ENCODE data around the gene TMEM208. TPM values are rescaled to one million over a fixed set of nuclear protein-coding genes. Genes with fewer than 3 reads are reported as not detected.
A peak's percentile ranks its signal among the peaks of the same experiment; 100 is the strongest.

The TMEM208 gene
- polyA plus RNA-seq, 2 of the 4 experiments (the other 2 are of a cell fraction) = 73.5 to 114 TPM

DNA sequence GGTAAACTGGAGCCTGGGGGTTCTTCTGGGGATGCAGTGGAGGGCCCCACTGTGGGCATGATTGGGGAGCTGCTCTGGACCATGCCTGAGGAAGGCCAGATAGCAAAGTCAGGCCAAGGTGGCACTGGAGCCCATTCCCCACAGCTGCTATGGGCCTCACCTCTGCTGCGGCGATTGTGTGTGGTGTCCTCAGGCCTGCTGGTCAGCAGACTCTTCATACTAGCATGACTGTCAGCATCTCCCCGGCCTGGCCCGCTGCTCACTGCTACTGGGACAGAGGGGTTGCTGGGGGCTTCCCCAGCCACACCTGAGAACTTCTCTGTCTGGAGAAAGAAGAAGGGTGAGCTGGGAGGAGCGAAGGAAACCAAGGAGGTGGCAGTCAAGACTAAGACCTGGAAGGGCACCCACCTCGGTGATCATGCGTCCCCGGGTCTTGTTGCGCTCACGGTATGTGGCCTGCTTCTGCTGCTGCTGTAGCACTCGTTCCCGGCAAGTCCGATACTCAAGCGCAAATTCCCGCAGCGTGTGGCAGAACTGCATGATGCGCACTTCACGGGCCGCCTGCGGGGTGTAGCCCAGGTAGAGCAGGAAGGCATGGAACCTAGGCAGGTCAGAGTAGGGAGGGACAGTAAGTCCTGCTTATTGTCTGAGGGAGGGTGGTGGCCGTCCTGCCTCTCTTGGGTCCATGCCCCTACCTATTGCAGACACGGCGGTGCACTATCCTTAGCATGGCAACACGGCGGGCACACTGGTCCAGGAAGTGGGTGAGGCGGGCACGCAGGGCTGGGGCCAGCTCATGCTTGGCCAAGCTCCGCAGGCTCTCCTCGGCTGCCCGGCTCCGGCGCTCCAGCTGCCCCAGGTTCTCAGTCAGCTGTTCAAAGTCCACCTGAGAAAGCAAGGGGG lies 3.2 kb downstream of the TMEM208 start:
- Histone ChIP-seq H3K4me1 (peaks cover 13% of the 10 kb centered on the region), H3K4me3 (no peak overlapping the region), H3K9me3 (no peaks in the 10 kb centered on the region), H3K4me2 (no peak overlapping the region), H3K27ac (no peak overlapping the region)
- POLR2A ChIA-PET = interaction anchor here (0.5 kb wide), 1 partner anchor 11 kb away, joined by 7 read pairs; no protein-coding TSS in a partner anchor
- no peak for ATAC-seq
- CTCF ChIA-PET = interaction anchor here (1.4 to 14.1 kb wide), 2 partner anchors 15 to 28 kb away, joined by 3 to 138 read pairs; partner anchors contain the start of genes FHOD1 and SLC9A5
- WGBS (ENCODE audit: missing lambda C conversion rate) = 95% methylated on average over 31 of the region's 32 CpGs
- no peak for FAIRE-seq
- DNase-seq (ENCODE audit: low read depth in 1 of 2, low spot score in 1 of 2) = no peak
- 0 out of 5 replicates have a peak, but pooled peaks of 1 of the 2 experiments have one; percentile 5 for TF ChIP-seq JUN (IDR thresholded peaks at IDR 0.05)
- TF ChIP-seq SMC3 (IDR thresholded peaks at IDR 0.05) = no peak

DNA sequence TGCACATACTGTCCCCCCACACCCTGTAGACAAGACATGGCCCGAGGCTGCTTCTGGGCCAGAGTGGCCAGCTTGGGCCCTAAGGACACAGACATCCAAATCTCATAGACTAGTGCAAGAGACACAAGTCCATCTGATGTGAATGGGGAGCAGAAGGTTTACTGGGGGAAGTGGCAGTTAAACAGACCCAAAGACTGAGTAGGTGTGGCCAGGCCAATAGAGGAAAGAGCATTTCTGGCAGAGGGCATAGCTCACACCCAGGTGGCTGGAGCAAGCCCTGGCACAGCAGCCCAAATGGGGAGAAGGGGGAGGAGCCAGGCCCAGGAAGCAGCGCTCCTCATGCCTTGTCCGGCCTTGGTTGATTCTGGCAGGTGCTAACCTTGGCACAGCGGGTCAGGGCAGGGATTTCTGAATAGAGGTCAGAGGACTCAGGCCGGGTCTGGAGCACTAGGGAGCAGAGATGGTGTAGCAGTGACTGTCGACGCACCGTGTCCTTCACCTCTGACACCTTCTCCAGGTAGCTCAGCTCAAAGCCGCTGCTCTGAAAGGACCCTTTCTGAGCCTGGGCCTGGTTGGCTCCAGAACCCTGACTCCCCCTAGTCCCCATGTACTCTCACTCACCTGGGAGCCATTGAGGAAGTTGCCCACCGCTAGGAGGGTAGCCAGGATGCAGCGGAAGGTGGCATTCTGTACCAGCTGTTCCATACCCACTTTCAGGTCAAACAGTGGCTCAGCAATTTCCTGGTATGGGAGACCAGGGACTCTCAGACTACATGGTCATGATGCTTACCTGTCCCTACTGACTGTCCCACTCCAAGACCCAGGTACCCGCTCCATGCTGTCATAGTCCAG lies 4.1 kb downstream of the TMEM208 start:
- H3K4me3 ChIP-seq = no peak overlapping the region
- no peaks in the 10 kb centered on the region for H3K9me3 ChIP-seq
- FAIRE-seq (no peak), ATAC-seq (no peak), DNase-seq (ENCODE audit: low read depth in 1 of 2, low spot score in 1 of 2) (no peak)
- WGBS (ENCODE audit: missing lambda C conversion rate) = 97% methylated on average over 11 of the region's 12 CpGs
- CTCF ChIA-PET = interaction anchor here (0.9 to 14.1 kb wide), 6 partner anchors 14 to 47 kb away, joined by 3 to 138 read pairs (median 4); partner anchors contain the start of genes FHOD1 and SLC9A5
- H3K27ac ChIP-seq = no peak overlapping the region
- H3K4me2 ChIP-seq = no peak overlapping the region
- peaks cover 9% of the 10 kb centered on the region for H3K4me1 ChIP-seq
- TF ChIP-seq KDM5A (IDR thresholded peaks at IDR 0.05) = no peak
- TF ChIP-seq CHD2 (IDR thresholded peaks at IDR 0.05; ENCODE audit: low read length, partially characterized antibody) = no peak
- no peak for TF ChIP-seq HOXA7 (CRISPR knock-in tag; IDR thresholded peaks at IDR 0.05)
- TF ChIP-seq TP53 (CRISPR knock-in tag; IDR thresholded peaks at IDR 0.05) = no peak
- no peak for TF ChIP-seq EP300 (IDR thresholded peaks at IDR 0.05)
- no peak for TF ChIP-seq HOXB13 (CRISPR knock-in tag; IDR thresholded peaks at IDR 0.05; ENCODE audit: low read depth)
- TF ChIP-seq, protein P1, sequence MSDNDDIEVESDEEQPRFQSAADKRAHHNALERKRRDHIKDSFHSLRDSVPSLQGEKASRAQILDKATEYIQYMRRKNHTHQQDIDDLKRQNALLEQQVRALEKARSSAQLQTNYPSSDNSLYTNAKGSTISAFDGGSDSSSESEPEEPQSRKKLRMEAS (IDR thresholded peaks at IDR 0.05) = no peak
- no peak for TF ChIP-seq RCOR1 (IDR thresholded peaks at IDR 0.05; ENCODE audit: low read depth, low read length)
- TF ChIP-seq SREBF2 (IDR thresholded peaks at IDR 0.05) = no peak
- TF ChIP-seq MYC (IDR thresholded peaks at IDR 0.05; ENCODE audit: borderline replicate concordance, low read length) = no peak
- no peak for TF ChIP-seq EHMT2 (IDR thresholded peaks at IDR 0.05; ENCODE audit: low read depth)
- POLR2A ChIA-PET = interaction anchor here (0.9 to 1.9 kb wide), 2 partner anchors 11 to 15 kb away, joined by 3 to 6 read pairs; no protein-coding TSS in a partner anchor

DNA sequence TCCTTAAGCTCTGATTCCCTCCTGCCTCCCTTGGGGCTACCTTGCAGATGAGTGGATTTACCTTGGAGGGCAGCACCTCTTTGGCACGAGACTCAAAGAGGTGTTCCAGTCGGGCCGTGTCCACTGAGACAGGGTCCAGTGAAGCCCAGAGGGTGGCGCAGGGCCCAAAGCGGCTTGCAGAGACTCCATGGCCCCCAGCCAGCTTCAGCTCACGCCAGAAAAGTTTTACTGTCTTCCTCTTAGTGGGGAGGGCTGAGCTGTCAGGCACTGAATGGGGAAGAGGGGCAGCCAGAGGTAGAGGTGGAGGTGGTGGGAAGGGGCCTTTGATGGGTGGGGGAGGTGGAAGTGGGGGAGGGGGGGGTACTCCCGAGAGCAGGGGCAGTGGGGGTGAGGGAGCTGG lies 6.7 kb downstream of the TMEM208 start:
- ChIA-PET POLR2A (no interaction called here), CTCF (interaction anchor here (2.9 to 14.1 kb wide), 2 partner anchors 12 to 44 kb away, joined by 8 to 138 read pairs; partner anchors contain the start of genes FHOD1 and SLC9A5)
- WGBS (ENCODE audit: missing lambda C conversion rate) = 84% methylated on average over 6 of the region's 7 CpGs
- FAIRE-seq (no peak), ATAC-seq (no peak), DNase-seq (ENCODE audit: low read depth in 1 of 2, low spot score in 1 of 2) (no peak)
- Histone ChIP-seq H3K27ac (no peak overlapping the region), H3K4me1 (no peaks in the 10 kb centered on the region), H3K4me3 (no peak overlapping the region), H3K4me2 (no peak overlapping the region), H3K9me3 (no peaks in the 10 kb centered on the region)
- TF ChIP-seq MAZ (IDR thresholded peaks at IDR 0.05; ENCODE audit: borderline replicate concordance, low read depth, low read length) = no peak
- no peak for TF ChIP-seq KDM1A (IDR thresholded peaks at IDR 0.05; ENCODE audit: low read depth)
- TF ChIP-seq HOXA7 (CRISPR knock-in tag; IDR thresholded peaks at IDR 0.05) = no peak
- TF ChIP-seq, protein P2, sequence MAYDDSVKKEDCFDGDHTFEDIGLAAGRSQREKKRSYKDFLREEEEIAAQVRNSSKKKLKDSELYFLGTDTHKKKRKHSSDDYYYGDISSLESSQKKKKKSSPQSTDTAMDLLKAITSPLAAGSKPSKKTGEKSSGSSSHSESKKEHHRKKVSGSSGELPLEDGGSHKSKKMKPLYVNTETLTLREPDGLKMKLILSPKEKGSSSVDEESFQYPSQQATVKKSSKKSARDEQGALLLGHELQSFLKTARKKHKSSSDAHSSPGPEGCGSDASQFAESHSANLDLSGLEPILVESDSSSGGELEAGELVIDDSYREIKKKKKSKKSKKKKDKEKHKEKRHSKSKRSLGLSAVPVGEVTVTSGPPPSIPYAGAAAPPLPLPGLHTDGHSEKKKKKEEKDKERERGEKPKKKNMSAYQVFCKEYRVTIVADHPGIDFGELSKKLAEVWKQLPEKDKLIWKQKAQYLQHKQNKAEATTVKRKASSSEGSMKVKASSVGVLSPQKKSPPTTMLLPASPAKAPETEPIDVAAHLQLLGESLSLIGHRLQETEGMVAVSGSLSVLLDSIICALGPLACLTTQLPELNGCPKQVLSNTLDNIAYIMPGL (CRISPR knock-in tag; IDR thresholded peaks at IDR 0.05; ENCODE audit: borderline replicate concordance) = no peak
- TF ChIP-seq POLR2AphosphoS2 (conservative IDR thresholded peaks at IDR 0.05; ENCODE audit: low read length) = no peak
- TF ChIP-seq, protein P3, sequence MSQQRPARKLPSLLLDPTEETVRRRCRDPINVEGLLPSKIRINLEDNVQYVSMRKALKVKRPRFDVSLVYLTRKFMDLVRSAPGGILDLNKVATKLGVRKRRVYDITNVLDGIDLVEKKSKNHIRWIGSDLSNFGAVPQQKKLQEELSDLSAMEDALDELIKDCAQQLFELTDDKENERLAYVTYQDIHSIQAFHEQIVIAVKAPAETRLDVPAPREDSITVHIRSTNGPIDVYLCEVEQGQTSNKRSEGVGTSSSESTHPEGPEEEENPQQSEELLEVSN (IDR thresholded peaks at IDR 0.05; ENCODE audit: borderline replicate concordance, low read depth) = no peak
- TF ChIP-seq JUNB (IDR thresholded peaks at IDR 0.05) = no peak

Measured in A549 (cell line).